Large intestine (tissue), 3 donors: ENCODE data around the gene NME3. TPM values are rescaled to one million over a fixed set of nuclear protein-coding genes. Genes with fewer than 3 reads are reported as not detected.

Experiments
- DNase-seq, 2 donors: peaks; one replicate each; pipeline versions ENCODE4 v3.0.0 to v3.0.0-alpha.2; 2013
- H3K27ac ChIP-seq: one replicate; pipeline ENCODE4 v1.5.1; 2013; ENCODE audit warnings: low read length
- H3K27me3 ChIP-seq: 2 replicates; pipeline ENCODE4 v1.6.1; 2013; ENCODE audit warnings: low read length; ENCODE audit not compliant: control insufficient read depth, insufficient read depth
- H3K36me3 ChIP-seq: 2 replicates; pipeline ENCODE4 v1.6.1; 2013; ENCODE audit warnings: low read length; ENCODE audit not compliant: control insufficient read depth, insufficient read depth
- H3K4me1 ChIP-seq: one replicate; pipeline ENCODE4 v1.6.1; 2013; ENCODE audit warnings: low read length; ENCODE audit not compliant: control insufficient read depth, insufficient read depth
- H3K4me3 ChIP-seq: one replicate; pipeline ENCODE4 v1.5.1; 2013; ENCODE audit warnings: low read length
- H3K9me3 ChIP-seq: one replicate; pipeline ENCODE4 v1.6.1; 2013; ENCODE audit warnings: mild to moderate bottlenecking, low read depth, low read length, moderate library complexity; ENCODE audit not compliant: control insufficient read depth
- WGBS: methylation state at CpG from one replicate; pipeline ENCODE4 v1.1.5; 2013; ENCODE audit warnings: low lambda C conversion rate; ENCODE audit not compliant: insufficient coverage; 5-methylcytosine and 5-hydroxymethylcytosine counted together
- polyA plus RNA-seq: library from polyadenylated mRNA; unstranded; fragments of 120-200 nt; gene quantifications from one replicate; pipeline ENCODE4 v1.2.1, GENCODE V29; 2013

The NME3 gene
- polyA plus RNA-seq, 1 donor: 57.7 TPM

DNA sequence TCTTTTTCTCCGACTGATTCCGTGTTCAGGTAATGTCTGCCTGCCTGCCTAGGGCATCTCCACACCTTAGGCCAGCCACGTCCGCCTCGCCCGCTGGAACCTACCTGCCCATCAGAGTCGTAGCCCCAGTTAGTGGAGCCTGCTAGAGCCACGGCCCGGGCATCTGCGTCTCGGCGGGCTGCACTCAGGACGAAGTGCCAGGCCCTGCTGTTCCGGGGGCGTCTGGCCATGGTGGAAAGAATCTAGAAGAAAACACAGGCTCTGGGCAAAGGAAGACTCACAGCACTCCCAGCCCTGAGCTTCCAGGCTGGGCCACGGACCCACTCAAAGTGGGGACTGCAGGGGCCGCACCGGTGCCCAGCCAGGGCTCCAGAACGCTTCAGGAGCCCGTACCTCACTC, 9.9 kb upstream of the NME3 start:
- H3K36me3 ChIP-seq: peaks cover 46% of the 10 kb centered on the region
- H3K27me3 ChIP-seq: no peaks in the 10 kb centered on the region
- H3K4me3 ChIP-seq: peak overlapping the region; percentile 84
- WGBS: no CpG with 5 or more reads among the region's 20 CpGs
- H3K27ac ChIP-seq: no peak overlapping the region
- no peak for DNase-seq
- peaks cover 7% of the 10 kb centered on the region for H3K9me3 ChIP-seq
- H3K4me1 ChIP-seq: peaks cover 32% of the 10 kb centered on the region

DNA sequence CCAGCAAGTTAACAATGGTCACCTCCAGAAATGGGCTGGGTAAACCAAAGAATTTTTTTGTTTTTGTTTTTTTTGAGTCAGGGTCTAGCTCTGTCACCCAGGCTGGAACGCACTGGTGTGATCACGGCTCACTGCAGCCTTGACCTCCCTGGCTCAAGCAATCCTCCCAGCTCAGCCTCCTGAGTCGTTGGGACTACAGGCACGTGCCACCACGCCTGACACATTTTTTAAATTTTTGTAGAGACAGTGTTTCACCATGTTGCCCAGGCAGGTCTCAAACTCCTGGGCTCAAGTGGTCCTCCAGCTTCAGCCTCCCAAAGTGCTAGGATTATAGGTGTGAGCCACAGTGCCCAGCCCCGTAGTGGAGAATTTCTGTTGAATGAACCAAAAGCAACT, 9.3 kb upstream of the NME3 start:
- DNase-seq: no peak
- no CpG with 5 or more reads among the region's 6 CpGs for WGBS
- H3K36me3 ChIP-seq: peaks cover 49% of the 10 kb centered on the region
- no peaks in the 10 kb centered on the region for H3K27me3 ChIP-seq
- peaks cover 32% of the 10 kb centered on the region for H3K4me1 ChIP-seq
- H3K27ac ChIP-seq: no peak overlapping the region
- H3K9me3 ChIP-seq: peaks cover 7% of the 10 kb centered on the region
- no peak overlapping the region for H3K4me3 ChIP-seq

DNA sequence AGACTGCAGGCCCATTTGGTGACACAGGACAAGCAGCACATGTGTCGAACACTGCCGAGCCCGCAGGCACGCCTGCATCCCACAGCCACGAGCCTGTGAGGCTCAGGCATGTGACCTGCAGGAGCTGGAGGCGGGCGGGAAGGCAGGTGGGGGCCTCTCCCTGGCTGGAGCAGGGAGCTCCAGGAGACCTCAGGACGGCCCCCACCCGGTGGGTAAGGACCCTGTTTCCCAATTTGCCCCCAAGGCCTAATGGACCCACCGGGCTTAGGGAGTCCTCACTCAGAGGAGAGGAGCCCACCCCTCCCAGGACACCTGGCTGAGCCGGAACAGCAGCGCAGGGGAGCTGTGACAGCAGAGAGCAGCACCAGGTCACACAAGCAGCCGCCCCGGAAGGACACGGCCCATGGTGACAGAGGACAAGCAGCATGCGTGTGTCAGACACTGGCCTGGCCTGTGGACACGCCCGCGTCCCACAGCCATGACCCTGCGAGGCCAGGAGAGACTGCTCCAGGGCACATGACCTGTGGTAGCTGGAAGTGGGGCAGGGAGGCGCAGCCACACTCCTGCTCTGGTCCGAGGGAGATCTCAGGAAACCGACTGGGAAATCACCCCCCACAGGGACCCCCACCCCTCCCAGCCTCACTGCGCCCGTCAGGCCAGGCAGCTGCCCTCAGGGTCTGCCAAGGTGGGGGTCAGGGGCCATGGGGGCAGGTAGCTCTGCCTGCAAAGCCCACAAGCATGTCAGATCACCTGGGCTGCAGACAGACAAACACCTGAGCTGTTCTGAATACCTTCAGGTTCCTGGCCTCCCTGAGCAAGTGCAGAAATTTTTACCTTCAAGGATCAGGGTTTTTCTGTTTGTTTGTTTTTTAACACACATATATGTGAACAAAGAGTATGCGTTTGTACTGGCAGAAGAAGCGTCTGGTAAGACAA, 8.7 kb upstream of the NME3 start:
- no CpG with 5 or more reads among the region's 27 CpGs for WGBS
- Histone ChIP-seq H3K27me3 (no peaks in the 10 kb centered on the region), H3K4me3 (no peak overlapping the region), H3K36me3 (peaks cover 50% of the 10 kb centered on the region), H3K9me3 (peaks cover 7% of the 10 kb centered on the region), H3K27ac (no peak overlapping the region), H3K4me1 (peaks cover 36% of the 10 kb centered on the region)
- DNase-seq: no peak

GRCh38 chr16:1779234-1779701, 7.9 kb upstream of the NME3 start:
- DNase-seq: no peak
- H3K27me3 ChIP-seq: no peaks in the 10 kb centered on the region
- no peak overlapping the region for H3K4me3 ChIP-seq
- H3K36me3 ChIP-seq: peaks cover 51% of the 10 kb centered on the region
- no CpG with 5 or more reads among the region's 8 CpGs for WGBS
- H3K27ac ChIP-seq: no peak overlapping the region
- peaks cover 43% of the 10 kb centered on the region for H3K4me1 ChIP-seq
- peaks cover 7% of the 10 kb centered on the region for H3K9me3 ChIP-seq

DNA sequence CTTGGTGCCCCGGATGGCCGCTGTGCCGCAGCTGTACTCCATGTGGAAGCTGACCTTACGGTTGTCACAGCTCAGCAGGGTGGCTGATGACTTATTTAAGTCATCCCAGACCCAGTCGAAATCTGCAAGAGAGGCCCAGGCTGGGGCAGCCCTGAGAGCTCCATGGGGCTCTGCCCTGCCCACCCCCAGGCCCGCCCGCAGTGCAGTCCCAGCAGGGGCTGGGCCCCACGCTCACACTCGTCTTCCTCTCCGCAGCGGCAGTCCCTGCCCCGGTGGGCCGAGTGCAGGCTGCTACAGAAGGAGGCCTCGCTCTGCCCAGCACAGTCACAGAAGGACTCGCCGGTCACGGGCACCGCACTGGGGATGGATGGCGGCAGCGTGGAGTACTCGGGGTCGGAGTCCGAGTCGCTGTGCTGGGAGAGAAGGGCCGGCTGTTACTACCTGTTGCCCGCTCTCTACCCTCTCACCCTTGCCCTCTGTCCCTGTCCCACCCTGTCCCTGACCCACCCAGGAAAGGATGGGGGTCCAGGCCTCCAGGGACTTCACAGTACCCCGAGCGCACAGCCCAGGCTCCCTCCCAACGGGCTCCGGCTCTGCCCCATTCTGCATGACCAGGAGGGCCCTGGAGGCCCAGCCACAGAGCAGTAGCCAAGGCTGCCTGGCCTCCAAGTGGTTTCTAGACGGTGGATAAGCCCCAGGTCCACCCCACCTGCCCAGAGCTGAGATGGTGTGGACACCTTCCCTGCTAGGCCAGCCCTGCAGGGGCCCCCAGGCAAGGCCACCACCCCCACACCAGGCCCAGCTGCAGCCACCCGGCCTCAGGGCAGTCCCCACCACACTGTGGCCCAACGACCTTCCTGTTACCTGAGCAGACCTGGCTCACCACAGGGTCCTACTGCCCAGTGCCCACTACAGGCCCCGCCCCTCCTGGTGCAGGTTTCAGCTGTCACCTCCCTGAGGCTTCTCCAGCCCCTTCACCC, 7.1 kb upstream of the NME3 start:
- no peak for DNase-seq
- no peak overlapping the region for H3K27ac ChIP-seq
- WGBS: no CpG with 5 or more reads among the region's 34 CpGs
- no peak overlapping the region for H3K4me3 ChIP-seq
- peaks cover 44% of the 10 kb centered on the region for H3K4me1 ChIP-seq
- H3K27me3 ChIP-seq: no peaks in the 10 kb centered on the region
- H3K9me3 ChIP-seq: peaks cover 7% of the 10 kb centered on the region
- H3K36me3 ChIP-seq: peaks cover 51% of the 10 kb centered on the region

DNA sequence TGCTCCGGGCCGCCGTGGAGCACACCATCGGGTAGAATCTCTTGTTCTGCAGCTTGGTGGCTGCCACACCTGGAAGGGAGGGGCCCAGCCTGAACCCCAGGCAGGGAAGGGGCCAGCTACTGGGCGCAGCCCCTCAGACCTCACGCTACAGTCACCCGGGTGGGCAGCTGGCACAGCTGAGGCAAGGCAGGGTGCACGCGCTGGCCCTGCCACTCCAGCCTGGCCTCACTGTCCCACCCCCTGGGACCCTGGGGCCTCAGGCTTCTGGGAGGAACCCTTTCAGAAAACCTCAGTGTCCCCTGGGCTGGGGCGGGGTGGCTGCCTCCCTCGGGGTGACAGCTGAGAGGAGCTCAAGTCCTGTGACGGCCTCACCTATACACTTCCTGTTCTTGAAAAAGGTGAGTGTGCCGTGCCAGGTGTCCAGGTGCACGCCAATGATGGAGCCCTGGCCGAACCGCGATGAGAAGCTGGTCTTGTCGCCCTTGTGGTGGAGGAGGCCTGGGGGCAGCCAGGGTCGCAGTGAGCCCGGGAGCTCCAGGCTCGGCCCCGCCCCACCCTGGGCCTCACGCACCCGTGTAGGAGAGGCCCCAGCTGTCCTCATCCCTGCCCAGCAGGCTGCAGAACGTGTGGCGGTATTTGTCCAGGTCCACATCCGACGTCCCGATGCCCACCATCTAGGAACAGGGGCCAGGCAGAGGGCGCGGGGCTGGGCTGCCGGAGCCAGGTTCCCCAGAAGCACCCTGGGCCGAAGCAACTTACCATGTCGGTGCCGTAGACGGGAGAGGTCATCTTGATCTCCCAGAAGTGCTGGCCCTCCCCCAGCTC, 6.2 kb upstream of the NME3 start:
- H3K9me3 ChIP-seq: peaks cover 7% of the 10 kb centered on the region
- DNase-seq: no peak
- H3K4me3 ChIP-seq: no peak overlapping the region
- no peaks in the 10 kb centered on the region for H3K27me3 ChIP-seq
- peaks cover 51% of the 10 kb centered on the region for H3K36me3 ChIP-seq
- no CpG with 5 or more reads among the region's 36 CpGs for WGBS
- H3K27ac ChIP-seq: no peak overlapping the region
- H3K4me1 ChIP-seq: peaks cover 44% of the 10 kb centered on the region

DNA sequence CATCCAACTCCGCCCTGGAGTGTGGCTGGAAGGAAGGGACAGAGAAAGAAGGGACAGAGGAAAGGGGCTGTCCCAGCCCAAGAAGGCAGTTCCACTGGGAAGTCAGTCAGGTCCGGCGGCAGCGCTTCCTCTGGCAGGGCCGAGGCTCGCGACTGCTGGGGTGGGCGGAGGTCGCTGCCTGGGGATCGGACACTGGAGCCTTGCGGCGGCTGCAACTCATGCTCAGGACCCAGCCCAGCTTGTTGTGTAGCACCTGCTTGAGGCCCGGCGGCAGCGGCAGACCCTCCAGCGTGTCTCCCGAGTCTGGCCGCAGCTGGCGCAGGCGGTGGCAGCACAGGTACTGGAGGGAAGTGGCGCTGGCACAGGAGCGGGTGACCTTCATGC, 5.6 kb upstream of the NME3 start:
- no peak for DNase-seq
- Histone ChIP-seq H3K4me3 (no peak overlapping the region), H3K27me3 (no peaks in the 10 kb centered on the region), H3K27ac (no peak overlapping the region), H3K9me3 (peaks cover 7% of the 10 kb centered on the region), H3K4me1 (peaks cover 47% of the 10 kb centered on the region), H3K36me3 (peaks cover 51% of the 10 kb centered on the region)
- no CpG with 5 or more reads among the region's 22 CpGs for WGBS

- WGBS: no CpG with 5 or more reads among the region's 13 CpGs
- Histone ChIP-seq H3K4me3 (no peak overlapping the region), H3K27ac (no peak overlapping the region), H3K9me3 (peaks cover 7% of the 10 kb centered on the region), H3K4me1 (peaks cover 50% of the 10 kb centered on the region), H3K27me3 (no peaks in the 10 kb centered on the region), H3K36me3 (peaks cover 51% of the 10 kb centered on the region)
- DNase-seq: no peak
These were observed 5.3 kb upstream of the NME3 start for GRCh38 chr16:1776672-1776955.

- Histone ChIP-seq H3K36me3 (peaks cover 51% of the 10 kb centered on the region), H3K4me3 (no peak overlapping the region), H3K9me3 (peaks cover 7% of the 10 kb centered on the region), H3K27me3 (no peaks in the 10 kb centered on the region), H3K27ac (no peak overlapping the region), H3K4me1 (peaks cover 44% of the 10 kb centered on the region)
- no CpG with 5 or more reads among the region's 28 CpGs for WGBS
- DNase-seq: no peak
These were observed 4.7 kb upstream of the NME3 start for GRCh38 chr16:1775846-1776671.
